H1 (cell line): ENCODE results near the gene TGFBRAP1. TPM values are rescaled to one million over a fixed set of nuclear protein-coding genes. Genes with fewer than 3 reads are reported as not detected.

Experiments
- CTCF ChIA-PET: fragments of 300-600 bp; sonication (Branson Sonifier 250); formaldehyde crosslinking; loops from one replicate; lab custom pipeline; 2021; ENCODE audit not compliant: partially characterized antibody; lab: Charles Lee
- POLR2A ChIA-PET: fragments of 300-600 bp; sonication (Branson Sonifier 250); formaldehyde crosslinking; loops from one replicate; lab custom pipeline; 2021; ENCODE audit warnings: inconsistent platforms; ENCODE audit not compliant: partially characterized antibody; lab: Charles Lee
- DNase-seq, 2 experiments: peaks; one replicate each; pipeline versions ENCODE4 v3.0.0 to v3.0.0-alpha.2; 2010 to 2022; ENCODE audit warnings: low spot score in 2 of 2, low read depth in 1 of 2, mixed read lengths in 1 of 2
- FAIRE-seq: peaks from 2 replicates; lab custom pipeline; 2011; peaks lifted over from hg19 to GRCh38; lab: Jason Lieb, UNC
- H2AFZ ChIP-seq: 2 replicates; pipeline ENCODE4 v1.8.1; 2012; ENCODE audit warnings: low read length, inconsistent platforms
- H2AK5ac ChIP-seq: 2 replicates; pipeline ENCODE4 v1.6.1; 2013; ENCODE audit warnings: low read depth, low read length
- H2BK120ac ChIP-seq: replicated peaks from 2 replicates; pipeline ENCODE3; 2013; ENCODE audit warnings: low read depth, low read length, inconsistent platforms
- H2BK12ac ChIP-seq: 2 replicates; pipeline ENCODE4 v1.6.1; 2013; ENCODE audit warnings: low read depth, low read length
- H2BK15ac ChIP-seq: 2 replicates; pipeline ENCODE4 v1.6.1; 2013; ENCODE audit warnings: low read length
- H2BK20ac ChIP-seq: 2 replicates; pipeline ENCODE4 v1.6.1; 2013; ENCODE audit warnings: low read length
- H2BK5ac ChIP-seq: 2 replicates; pipeline ENCODE4 v1.6.1; 2013; ENCODE audit warnings: low read depth, low read length
- H3K14ac ChIP-seq: 2 replicates; pipeline ENCODE4 v1.6.1; 2013; ENCODE audit warnings: inconsistent platforms; ENCODE audit not compliant: insufficient read length
- H3K18ac ChIP-seq: 2 replicates; pipeline ENCODE4 v1.6.1; 2013; ENCODE audit warnings: low read length; ENCODE audit errors: extremely low read depth
- H3K23ac ChIP-seq: 2 replicates; pipeline ENCODE4 v1.6.1; 2013; ENCODE audit warnings: inconsistent platforms; ENCODE audit not compliant: insufficient read length
- H3K23me2 ChIP-seq: 2 replicates; pipeline ENCODE4 v1.6.1; 2013; ENCODE audit warnings: low read depth, low read length
- H3K27ac ChIP-seq: 2 replicates; pipeline ENCODE4 v1.6.1; 2011; ENCODE audit warnings: low read depth, low read length, inconsistent platforms
- H3K27me3 ChIP-seq, 4 experiments: replicated peaks in 1 of 4; 1 replicate in 1 of 4; 2 replicates in 3 of 4; pipeline versions ENCODE4 v1.6.1 to v1.8.1; 2011 to 2013; ENCODE audit warnings: low read length in 3 of 4, mild to moderate bottlenecking in 3 of 4, inconsistent platforms in 2 of 4, mixed read lengths in 2 of 4, moderate library complexity in 1 of 4; ENCODE audit not compliant: control insufficient read depth in 3 of 4, insufficient read depth in 3 of 4; ENCODE audit errors: extremely low read depth in 1 of 4
- H3K36me3 ChIP-seq, 4 experiments: 2 replicates each; pipeline versions ENCODE4 v1.6.1 to v1.8.1; 2011 to 2013; ENCODE audit warnings: mild to moderate bottlenecking in 4 of 4, low read length in 3 of 4, moderate library complexity in 2 of 4, control low read depth in 1 of 4, inconsistent platforms in 1 of 4; ENCODE audit not compliant: insufficient read depth in 4 of 4, control insufficient read depth in 2 of 4
- H3K4ac ChIP-seq: replicated peaks from 2 replicates; pipeline ENCODE3; 2013; ENCODE audit warnings: low read length, low read depth, mixed read lengths, inconsistent platforms; ENCODE audit not compliant: insufficient read length
- H3K4me1 ChIP-seq, 4 experiments: replicated peaks in 1 of 4; 1 replicate in 1 of 4; 2 replicates in 3 of 4; pipeline versions ENCODE4 v1.6.1 to v1.8.1; 2011 to 2013; ENCODE audit warnings: low read length in 3 of 4, inconsistent platforms in 2 of 4, mixed read lengths in 1 of 4; ENCODE audit not compliant: insufficient read depth in 4 of 4, control insufficient read depth in 3 of 4
- H3K4me2 ChIP-seq, 2 experiments: 2 replicates each; pipeline versions ENCODE4 v1.6.1 to v1.8.1; 2011 to 2013; ENCODE audit warnings: low read depth in 2 of 2, low read length in 2 of 2, control low read depth in 1 of 2, inconsistent platforms in 1 of 2, mild to moderate bottlenecking in 1 of 2; ENCODE audit not compliant: insufficient read depth in 1 of 2
- H3K4me3 ChIP-seq, 4 experiments: fragments of 200-600, 300-600 bp in 1 of 4; sonication (generic), shearing (Covaris generic), sonication (Bioruptor Twin) in 1 of 4; 2 replicates each; pipeline versions ENCODE4 v1.5.1 to v1.8.1; 2011 to 2016; ENCODE audit warnings: low read length in 4 of 4, low read depth in 3 of 4, control low read depth in 2 of 4, inconsistent platforms in 2 of 4, mild to moderate bottlenecking in 2 of 4, mixed read lengths in 1 of 4, moderate library complexity in 1 of 4; ENCODE audit not compliant: insufficient read depth in 2 of 4; ENCODE audit errors: extremely low read depth in 1 of 4
- H3K56ac ChIP-seq: replicated peaks from 2 replicates; pipeline ENCODE3; 2013; ENCODE audit warnings: low read depth, mild to moderate bottlenecking, mixed read lengths, low read length, inconsistent platforms; ENCODE audit not compliant: insufficient read length
- H3K79me1 ChIP-seq: 2 replicates; pipeline ENCODE4 v1.6.1; 2013; ENCODE audit warnings: low read depth, low read length, control low read depth
- H3K79me2 ChIP-seq, 2 experiments: 2 replicates each; pipeline versions ENCODE4 v1.6.1 to v1.8.1; 2012 to 2013; ENCODE audit warnings: low read length in 2 of 2, mild to moderate bottlenecking in 2 of 2, inconsistent platforms in 1 of 2; ENCODE audit not compliant: insufficient read depth in 2 of 2, control insufficient read depth in 1 of 2
- H3K9ac ChIP-seq, 4 experiments: replicated peaks in 1 of 4; 1 replicate in 1 of 4; 2 replicates in 3 of 4; pipeline versions ENCODE4 v1.6.1 to v1.8.1; 2011 to 2013; ENCODE audit warnings: low read depth in 3 of 4, low read length in 3 of 4, control low read depth in 2 of 4, mild to moderate bottlenecking in 2 of 4, moderate library complexity in 2 of 4, inconsistent platforms in 1 of 4; ENCODE audit errors: extremely low read depth in 1 of 4
- H3K9me3 ChIP-seq, 2 experiments: 2 replicates each; pipeline versions ENCODE4 v1.6.1 to v1.8.1; 2012 to 2013; ENCODE audit warnings: mild to moderate bottlenecking in 2 of 2, moderate library complexity in 2 of 2, control low read depth in 1 of 2, inconsistent platforms in 1 of 2, low read depth in 1 of 2, low read length in 1 of 2, mixed read lengths in 1 of 2; ENCODE audit not compliant: insufficient read depth in 2 of 2
- H4K20me1 ChIP-seq, 2 experiments: replicated peaks in 1 of 2; 2 replicates each; pipeline versions ENCODE3 to v1.8.1; 2011 to 2013; ENCODE audit warnings: inconsistent platforms in 2 of 2, low read length in 2 of 2, mild to moderate bottlenecking in 1 of 2; ENCODE audit not compliant: insufficient read depth in 2 of 2, control insufficient read depth in 1 of 2
- H4K5ac ChIP-seq: 2 replicates; pipeline ENCODE4 v1.6.1; 2013; ENCODE audit warnings: low read length, low read depth, mixed read lengths, inconsistent platforms; ENCODE audit not compliant: insufficient read length
- H4K8ac ChIP-seq: 2 replicates; pipeline ENCODE4 v1.8.0; 2013; ENCODE audit warnings: mild to moderate bottlenecking, moderate library complexity, low read length, inconsistent platforms; ENCODE audit not compliant: insufficient read depth; ENCODE audit errors: extremely low read depth
- H4K91ac ChIP-seq: replicated peaks from 2 replicates; pipeline ENCODE3; 2013; ENCODE audit warnings: low read length, mixed read lengths, inconsistent platforms; ENCODE audit not compliant: insufficient read length
- KDM5A ChIP-seq: fragments of 200-600 bp; IDR thresholded peaks from 2 replicates; pipeline ENCODE4 v1.7.1; 2012; ENCODE audit warnings: mild to moderate bottlenecking, low read length, inconsistent platforms, mixed read lengths
- ZNF274 ChIP-seq: IDR thresholded peaks from 2 replicates; pipeline ENCODE4 v1.7.0; 2012; ENCODE audit warnings: low read length, borderline replicate concordance; ENCODE audit errors: extremely low read depth
- WGBS, 2 experiments: shearing (Covaris generic) in 1 of 2; methylation state at CpG; one replicate each; pipeline versions ENCODE4 v1.1.6 to v1.1.7; 2013 to 2015; ENCODE audit warnings: low lambda C conversion rate in 2 of 2, mixed read lengths in 2 of 2, inconsistent platforms in 1 of 2, low coverage in 1 of 2, missing lambda C conversion rate in 1 of 2; ENCODE audit not compliant: insufficient replicate concordance in 2 of 2, insufficient coverage in 1 of 2, insufficient read length in 1 of 2; ENCODE audit errors: extremely low coverage in 1 of 2, missing lambda C conversion rate in 1 of 2; 5-methylcytosine and 5-hydroxymethylcytosine counted together
- polyA plus RNA-seq, 7 experiments: library from polyadenylated mRNA; depleted of rRNA in 3 of 7; stranded (reverse) in 5 of 7; unstranded in 2 of 7; fragments of >200 nt in 5 of 7; fragments of 200-250 nt in 2 of 7; gene quantifications; 1 replicate in 5 of 7; 2 replicates in 1 of 7; 4 replicates in 1 of 7; pipeline versions ENCODE4 v1.2.1 to v1.2.3, GENCODE V29; 2011 to 2013; ENCODE audit warnings: missing spikeins in 2 of 7, mixed read lengths in 2 of 7
- total RNA-seq: library from RNA; stranded (reverse); fragmentation: NEBNext Ultra II Directional; extraction: Animal tissue kit (Norgen Biotek cat#: 25700); gene quantifications from 2 replicates; pipeline ENCODE4 v1.2.1, GENCODE V29; 2021

The TGFBRAP1 gene
- total and polyA plus RNA-seq, 2 of the 8 experiments (the other 6 are each of a cell fraction or from before 2014, with no cell fraction given), result 11.2 to 20.2 TPM

GRCh38 chr2:105338020-105338385, 8.5 kb upstream of the TGFBRAP1 start:
- POLR2A ChIA-PET, result interaction anchor here (1.1 to 2.9 kb wide), 7 partner anchors 9 to 184 kb away, joined by 3 to 11 read pairs (median 5); partner anchors contain the start of gene FHL2

More at GRCh38 chr2:105338020-105338385, 8.5 kb upstream of the TGFBRAP1 start:
- Histone ChIP-seq H3K4me1 (peaks cover 0 to 5% (median 0%) of the 10 kb centered on the region in 4 experiments; a peak in 2 of 7 replicates), H3K18ac (no peak overlapping the region), H3K14ac (no peak overlapping the region), H2AFZ (peak overlapping the region; percentile 6; the same call in 1 of the 2 replicates), H4K20me1 (peaks cover 0 to 1% of the 10 kb centered on the region in 2 experiments), H4K5ac (no peak overlapping the region), H4K91ac (no peak overlapping the region), H2BK5ac (no peak overlapping the region), H2BK20ac (no peak overlapping the region), H2BK15ac (no peak overlapping the region), H3K4me3 (peak overlapping the region; percentile 82 to 99 (median 96)), H3K4me2 (peak overlapping the region; percentile 72 to 74), H4K8ac (no peak overlapping the region), H3K9me3 (no peaks in the 10 kb centered on the region), H3K79me2 (peaks cover 16 to 44% of the 10 kb centered on the region in 2 experiments), H3K27ac (peak overlapping the region; percentile 60), H3K79me1 (no peaks in the 10 kb centered on the region; the same call in 1 of the 2 replicates), H3K23me2 (peaks cover 7% of the 10 kb centered on the region; the same call in 1 of the 2 replicates), H3K27me3 (no peaks in the 10 kb centered on the region), H3K56ac (no peak overlapping the region), H2AK5ac (no peak overlapping the region), H3K4ac (no peak overlapping the region), H2BK120ac (no peak overlapping the region), H3K36me3 (peaks cover 4 to 36% (median 21%) of the 10 kb centered on the region in 4 experiments; a peak in 7 of 8 replicates), H3K9ac (peak overlapping the region; percentile 65 to 98 (median 79)), H2BK12ac (no peak overlapping the region), H3K23ac (no peak overlapping the region)
- CTCF ChIA-PET, result interaction anchor here (0.5 to 1.5 kb wide), 5 partner anchors 40 to 218 kb away, joined by 3 to 4 read pairs (median 3); no protein-coding TSS in a partner anchor
- no peak for DNase-seq
- TF ChIP-seq KDM5A, result 0 out of 2 replicates have a peak, but pooled peaks have one; percentile 25
- TF ChIP-seq ZNF274, result no peak
- WGBS, 2 experiments, result 12 to 100% methylated on average over 1 to 5 of the region's 5 CpGs
- no peak for FAIRE-seq
